Left renal pelvis (tissue), 4 donors: ENCODE results near the gene ATP10B. TPM values are rescaled to one million over a fixed set of nuclear protein-coding genes. Genes with fewer than 3 reads are reported as not detected.
"Not testable (repeated sequence)": the region's sequence is repeated elsewhere in the genome, so short reads cannot be mapped to it uniquely, and the experiment has no call there.

ENCODE experiments used
- DNase-seq, 4 donors: peaks; one replicate each; pipeline ENCODE4 v3.0.0-alpha.2; 2013; ENCODE audit warnings: low read depth in 4 of 4, low spot score in 3 of 4
- polyA plus RNA-seq, 4 donors: library from polyadenylated mRNA; unstranded; fragments of 120-200 nt; gene quantifications; one replicate each; pipeline ENCODE4 v1.2.1, GENCODE V29; 2013; ENCODE audit not compliant: insufficient read length in 4 of 4

The ATP10B gene
- polyA plus RNA-seq, result 1 to 10 TPM in 1 of 4 donors, under 1 TPM in 3; 0.16 to 1.3 (median 0.42) TPM

GRCh38 chr5:160852049-160852448, at the start of gene ATP10B:
Gene ATP10B (minus strand): TSS chr5:160852211. CDS start chr5:160688074, 164,137 bp downstream.
- DNase-seq, result no peak

GRCh38 chr5:160901656-160902055, 49.6 kb upstream of the ATP10B start:
- no peak for DNase-seq

- no peak for DNase-seq
Observed at GRCh38 chr5:160899735-160900134, 47.7 kb upstream of the ATP10B start.

- not testable (repeated sequence) for DNase-seq
Observed at GRCh38 chr5:160893180-160893964, 41.4 kb upstream of the ATP10B start.

DNA sequence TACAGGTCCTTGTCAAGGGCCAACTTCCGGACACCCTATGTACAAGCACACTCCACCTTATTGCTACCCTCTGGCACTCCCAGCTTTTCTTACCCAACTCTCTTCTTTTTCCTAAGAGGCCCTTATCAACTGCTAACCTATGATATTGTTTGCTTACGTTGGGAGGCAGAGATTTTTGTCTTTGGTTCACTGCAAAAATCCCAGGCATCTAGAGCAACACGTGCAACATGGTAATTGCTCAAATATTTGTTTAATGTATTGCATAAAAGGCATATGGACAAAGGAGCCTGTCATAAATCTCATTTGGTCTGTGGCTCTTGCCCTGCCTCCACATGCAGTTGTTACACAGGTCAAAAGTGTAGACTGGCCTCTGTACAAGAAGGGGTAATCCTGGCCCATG, 35.8 kb upstream of the ATP10B start:
- DNase-seq, result no peak

DNA sequence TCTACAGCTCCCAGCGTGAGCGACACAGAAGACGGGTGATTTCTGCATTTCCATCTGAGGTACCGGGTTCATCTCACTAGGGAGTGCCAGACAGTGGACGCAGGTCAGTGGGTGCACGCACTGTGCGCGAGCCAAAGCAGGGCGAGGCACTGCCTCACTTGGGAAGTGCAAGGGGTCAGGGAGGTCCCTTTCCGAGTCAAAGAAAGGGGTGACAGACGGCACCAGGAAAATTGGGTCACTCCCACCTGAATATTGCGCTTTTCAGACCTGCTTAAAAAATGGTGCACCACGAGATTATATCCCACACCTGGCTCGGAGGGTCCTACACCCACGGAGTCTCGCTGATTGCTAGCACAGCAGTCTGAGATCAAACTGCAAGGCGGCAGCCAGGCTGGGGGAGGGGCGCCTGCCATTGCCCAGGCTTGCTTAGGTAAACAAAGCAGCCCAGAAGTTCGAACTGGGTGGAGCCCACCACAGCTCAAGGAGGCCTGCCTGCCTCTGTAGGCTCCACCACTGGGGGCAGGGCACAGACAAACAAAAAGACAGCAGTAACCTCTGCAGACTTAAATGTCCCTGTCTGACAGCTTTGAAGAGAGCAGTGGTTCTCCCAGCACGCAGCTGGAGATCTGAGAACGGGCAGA, 21.7 kb upstream of the ATP10B start:
- DNase-seq, result not testable (repeated sequence)

GRCh38 chr5:160869989-160870521, 18.0 kb upstream of the ATP10B start:
- DNase-seq, result peak in 1 of 4 donors; percentile 12

DNA sequence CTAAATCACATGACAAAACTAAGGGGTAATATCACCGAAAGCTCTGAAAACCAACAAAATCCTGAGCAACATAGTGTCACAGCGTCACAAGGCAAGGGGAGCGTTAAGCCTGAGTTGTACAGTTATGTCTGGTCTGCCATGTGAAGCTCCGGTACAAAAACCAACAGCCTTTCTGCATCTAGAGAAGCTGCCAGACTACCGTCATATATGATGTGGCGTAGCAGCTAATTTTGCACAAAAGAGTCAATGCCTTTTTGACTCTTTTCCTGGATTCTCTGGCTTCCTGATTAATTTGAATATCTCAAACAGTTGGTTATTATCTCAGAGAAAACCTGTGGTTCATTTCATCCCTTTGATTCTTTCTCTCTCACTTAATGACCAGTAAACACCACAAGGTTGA, 16.0 kb upstream of the ATP10B start:
- no peak for DNase-seq

DNA sequence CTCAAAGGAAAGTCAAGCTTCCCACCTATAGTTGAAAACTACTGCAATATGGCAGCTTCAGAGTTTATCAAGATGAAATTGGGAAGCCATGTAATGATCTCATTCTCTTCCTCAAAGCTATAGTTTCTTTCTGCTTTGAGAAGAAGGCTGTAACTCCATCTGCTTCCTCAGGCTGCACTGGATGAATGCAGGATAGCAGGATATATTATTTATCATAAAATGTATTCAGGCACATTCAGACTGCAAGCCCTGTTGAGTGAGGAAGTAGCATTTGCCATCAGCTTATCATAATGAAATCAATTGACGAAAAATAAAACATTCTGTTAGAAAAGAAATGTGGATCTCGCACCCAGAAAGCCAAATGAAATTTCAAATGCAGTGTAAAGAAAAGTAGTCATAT, 560 bp downstream of the ATP10B start:
- DNase-seq, result no peak

GRCh38 chr5:160850421-160850820, 1.6 kb downstream of the ATP10B start:
- no peak for DNase-seq

- DNase-seq, result no peak
Observed at GRCh38 chr5:160847526-160848085, 4.4 kb downstream of the ATP10B start.

DNA sequence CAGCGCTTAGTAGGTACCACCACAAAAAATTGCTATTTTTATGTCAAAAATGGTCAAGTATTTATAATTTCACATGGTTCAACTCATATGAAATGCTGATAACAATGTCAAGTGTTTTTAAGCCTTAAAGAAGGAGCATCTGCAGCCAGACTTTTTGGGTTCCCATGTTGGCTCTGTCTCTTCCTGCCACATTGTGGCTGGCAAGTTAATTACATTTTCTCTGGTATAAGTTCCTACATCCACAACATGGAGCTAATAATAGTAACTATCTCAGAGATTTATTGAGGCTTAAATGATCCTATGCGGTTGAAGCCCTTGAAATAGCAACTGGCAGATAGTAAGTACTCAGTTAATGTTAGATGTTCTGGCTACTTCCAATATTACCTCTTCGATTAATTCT, 5.4 kb downstream of the ATP10B start:
- no peak for DNase-seq

DNA sequence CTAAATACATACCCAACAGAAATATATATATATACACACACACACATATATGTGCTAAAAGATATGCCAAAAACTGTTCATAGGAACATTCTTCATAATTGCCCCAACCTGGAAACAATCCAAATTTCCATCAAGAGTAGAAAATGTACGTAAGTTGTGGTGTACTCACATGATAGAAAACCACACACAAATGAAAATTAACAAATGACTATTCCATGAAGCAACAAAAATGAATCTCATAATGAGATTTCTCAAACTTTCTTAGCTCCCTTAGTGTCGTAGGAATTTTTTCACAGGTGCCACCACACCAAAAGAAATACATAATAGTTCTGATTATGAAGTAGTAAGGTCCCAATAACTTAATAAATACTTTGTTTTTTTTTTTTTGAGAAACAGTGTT, 7.8 kb downstream of the ATP10B start:
- DNase-seq, result no peak

- DNase-seq, result no peak
Observed at GRCh38 chr5:160843240-160843639, 8.8 kb downstream of the ATP10B start.

DNA sequence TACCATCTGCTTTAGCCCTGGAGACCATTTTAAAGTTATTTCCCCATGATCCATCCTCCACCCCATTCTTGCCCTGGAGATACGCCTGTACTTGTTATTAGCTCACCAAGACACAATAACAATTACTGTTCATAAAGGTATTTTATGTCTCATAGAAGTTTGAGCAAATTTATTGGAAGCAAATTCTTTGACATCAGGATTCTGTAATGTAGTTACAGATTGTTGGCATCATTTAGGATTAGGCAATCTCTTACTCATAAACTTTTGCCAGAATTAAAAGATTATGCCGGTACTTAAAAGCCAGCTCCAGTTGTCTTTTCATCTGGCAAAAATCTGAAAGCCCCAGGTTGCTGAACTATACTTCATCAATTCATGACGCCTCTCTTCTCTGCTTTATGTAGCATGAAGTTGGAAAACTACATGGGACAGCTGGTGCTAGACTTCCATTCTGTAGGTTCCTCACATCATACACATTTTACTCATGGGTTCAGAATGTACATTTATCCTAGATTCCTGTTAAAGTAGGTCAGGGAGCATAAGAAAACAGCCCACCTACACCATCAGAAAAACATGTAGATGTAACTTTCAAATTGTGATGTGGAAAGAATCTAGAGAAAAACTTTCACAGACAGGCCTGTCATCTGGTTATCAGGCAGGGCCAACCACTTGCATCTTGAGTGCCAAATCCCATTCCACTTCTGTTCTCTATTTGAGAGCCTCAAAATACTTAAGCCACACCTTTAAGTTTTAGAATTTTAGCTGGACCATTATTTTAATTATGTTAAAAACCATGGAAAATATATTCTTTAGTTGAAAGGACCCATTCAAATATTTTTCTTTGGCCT, 14.0 kb downstream of the ATP10B start:
- DNase-seq, result no peak

DNA sequence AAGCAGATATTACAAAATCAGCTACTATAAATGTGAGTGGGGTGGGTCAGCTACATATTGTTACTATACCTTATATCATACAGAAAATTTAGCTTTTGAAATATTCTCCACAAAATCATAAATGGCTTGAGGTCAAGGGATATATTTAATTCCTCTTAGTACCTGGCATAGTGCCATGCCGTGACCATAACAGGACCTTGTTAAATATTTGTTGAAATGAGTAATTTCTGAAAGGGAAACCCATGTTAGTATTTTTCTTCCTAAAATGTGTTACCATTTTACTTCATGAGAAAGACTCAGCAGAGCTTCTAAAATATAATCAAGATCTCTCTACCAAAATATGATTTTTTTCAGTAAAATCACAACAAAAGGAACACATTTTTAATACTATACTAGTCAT, 14.8 kb downstream of the ATP10B start:
- DNase-seq, result no peak

DNA sequence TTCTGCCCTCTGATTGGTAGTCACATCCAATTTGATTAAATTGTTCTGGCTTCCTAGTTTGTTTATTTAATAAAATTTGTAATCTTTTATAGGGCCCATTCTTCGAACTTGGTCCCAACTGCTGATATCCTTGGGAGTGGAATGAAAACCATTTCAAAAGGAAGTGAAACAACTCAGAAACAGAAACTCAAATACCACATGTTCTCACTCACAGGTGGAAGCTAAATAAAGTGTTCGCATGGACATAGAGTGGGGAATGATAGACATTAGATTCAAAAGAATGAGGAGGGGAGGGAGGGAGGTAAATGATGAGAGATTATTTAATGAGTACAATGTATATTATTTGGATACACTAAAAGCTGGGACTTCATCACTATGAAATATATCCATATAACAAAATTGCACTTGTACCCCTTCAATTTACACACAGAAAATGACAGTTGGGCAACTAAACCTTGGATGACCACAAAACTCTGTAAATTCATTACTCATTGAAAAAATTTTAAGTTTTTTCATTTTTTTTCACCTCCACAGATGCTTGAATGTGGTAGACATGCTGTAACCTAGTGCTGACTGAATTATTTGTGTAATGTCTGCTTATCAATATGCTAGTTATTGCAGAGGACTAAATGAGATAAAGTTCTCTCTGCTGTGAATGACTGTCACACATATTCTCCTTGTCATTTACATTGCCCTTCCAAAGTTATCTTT, 16.0 kb downstream of the ATP10B start:
- DNase-seq, result no peak

- no peak for DNase-seq
Observed at GRCh38 chr5:160835376-160835775, 16.6 kb downstream of the ATP10B start.

DNA sequence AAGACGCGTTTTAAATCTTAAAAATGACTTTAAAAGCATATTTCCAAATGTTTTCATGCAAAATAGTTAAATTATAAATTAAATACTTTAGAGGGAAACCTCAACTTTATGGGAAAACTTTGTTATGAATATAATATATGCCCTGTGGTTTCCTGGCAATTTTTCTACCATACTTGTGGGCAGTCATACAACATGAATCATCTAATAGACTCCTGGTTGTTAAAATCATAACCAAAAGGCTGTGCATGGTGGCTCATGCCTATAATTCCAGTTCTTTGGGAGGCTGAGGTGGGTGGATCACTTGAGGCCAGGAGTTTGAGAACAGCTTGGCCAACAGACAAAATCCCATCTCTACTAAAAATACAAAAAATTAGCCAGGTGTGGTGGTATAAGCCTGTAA, 18.2 kb downstream of the ATP10B start:
- DNase-seq, result no peak

DNA sequence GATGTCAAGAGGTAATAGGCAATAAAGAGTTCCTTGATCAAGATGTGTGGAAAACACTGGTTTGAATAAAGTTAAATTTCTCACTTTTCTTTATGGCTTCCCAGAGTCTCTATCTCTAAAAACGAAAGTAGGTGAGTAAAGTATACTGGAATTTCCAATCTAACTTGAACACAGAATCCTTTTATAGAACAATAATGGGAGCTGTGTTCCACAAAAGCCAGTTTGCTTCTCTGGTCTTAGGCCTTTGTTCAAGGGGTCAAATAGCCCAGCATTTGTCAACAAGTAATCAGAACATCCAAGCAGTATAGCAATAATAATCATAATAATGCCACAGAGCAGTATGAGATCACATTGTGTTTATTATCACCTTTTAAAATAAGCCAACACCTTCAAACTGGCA, 20.2 kb downstream of the ATP10B start:
- DNase-seq, result no peak
